BE2C (cell line): ENCODE measurements around the gene ARPC1A.
"Not testable (repeated sequence)": the region's sequence is repeated elsewhere in the genome, so short reads cannot be mapped to it uniquely, and the experiment has no call there.

Experiments used
- DNase-seq: peaks from one replicate; pipeline ENCODE4 v3.0.0-alpha.2; 2020
- H3K27me3 ChIP-seq: fragments of 250-450 bp; sonication (Bioruptor Pico); 2 replicates; pipeline ENCODE4 v1.5.1; 2020; ENCODE audit warnings: mild to moderate bottlenecking
- H3K36me3 ChIP-seq: fragments of 250-450 bp; sonication (Bioruptor Pico); 2 replicates; pipeline ENCODE4 v1.5.1; 2020; ENCODE audit warnings: mild to moderate bottlenecking
- H3K4me1 ChIP-seq: fragments of 250-450 bp; sonication (Bioruptor Pico); 2 replicates; pipeline ENCODE4 v1.5.1; 2020
- H3K4me3 ChIP-seq: 2 replicates; pipeline ENCODE4 v1.5.1; 2011; ENCODE audit warnings: low read depth, low read length
- H3K9me3 ChIP-seq: fragments of 250-450 bp; sonication (Bioruptor Pico); 2 replicates; pipeline ENCODE4 v1.5.1; 2020
- CTCF ChIP-seq: IDR thresholded peaks from 2 replicates; pipeline ENCODE4 v1.5.1; 2012; ENCODE audit warnings: mild to moderate bottlenecking, low read depth, low read length

ARPC1A gene

DNA sequence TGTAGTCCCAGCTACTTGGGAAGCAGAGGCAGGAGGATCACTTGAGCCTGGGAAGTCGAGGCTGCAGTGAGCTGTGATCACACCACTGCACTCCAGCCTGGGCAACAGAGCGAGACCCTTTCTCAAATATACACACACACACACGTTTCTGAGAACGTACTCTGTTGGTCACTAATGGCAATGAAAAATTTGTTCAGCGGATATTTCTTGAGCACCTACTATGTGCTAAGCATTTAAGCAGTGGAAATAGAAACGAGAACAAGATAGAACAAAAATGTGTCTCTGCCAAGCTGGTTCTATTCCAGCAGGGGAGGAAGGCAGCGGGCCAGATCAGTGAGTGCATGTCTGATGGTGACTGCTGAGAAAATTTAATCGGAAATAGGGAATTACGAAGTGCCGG, 57.5 kb downstream of the ARPC1A start:
- DNase-seq, result no peak
- H3K36me3 ChIP-seq, result no peaks in the 10 kb centered on the region; the same call in 1 of the 2 replicates

GRCh38 chr7:99383791-99384370, 58.2 kb downstream of the ARPC1A start:
- H3K36me3 ChIP-seq, result no peaks in the 10 kb centered on the region; the same call in 1 of the 2 replicates

More for the DNA sequence above, 57.5 kb downstream of the ARPC1A start:
- H3K9me3 ChIP-seq, result no peaks in the 10 kb centered on the region
- H3K4me1 ChIP-seq, result peaks cover 10% of the 10 kb centered on the region
- no peak for TF ChIP-seq CTCF
- no peak overlapping the region for H3K4me3 ChIP-seq
- H3K27me3 ChIP-seq, result no peaks in the 10 kb centered on the region

DNA sequence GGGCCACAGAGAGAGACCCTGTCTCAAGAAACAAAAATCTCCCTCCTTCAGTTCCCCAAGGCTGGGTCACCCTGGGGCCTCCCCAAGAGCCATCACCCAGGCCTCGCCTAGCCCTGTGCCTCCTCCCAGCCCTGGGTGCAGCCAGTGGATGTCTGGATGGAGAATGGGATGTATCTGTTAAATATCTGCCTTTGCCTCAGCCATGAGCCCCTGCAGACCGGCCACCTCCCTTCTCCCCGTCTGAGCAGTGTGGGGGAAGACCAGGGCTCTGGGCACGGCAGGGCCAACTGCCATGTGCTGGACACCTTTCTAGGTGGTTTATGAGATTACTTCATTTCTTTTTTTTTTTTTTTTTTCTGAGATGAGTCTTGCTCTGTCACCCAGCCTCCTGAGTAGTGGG, 58.8 kb downstream of the ARPC1A start:
- DNase-seq, result no peak
- H3K27me3 ChIP-seq, result no peaks in the 10 kb centered on the region
- H3K9me3 ChIP-seq, result no peaks in the 10 kb centered on the region
- no peak overlapping the region for H3K4me3 ChIP-seq
- H3K36me3 ChIP-seq, result no peaks in the 10 kb centered on the region; the same call in 1 of the 2 replicates
- TF ChIP-seq CTCF, result no peak
- peaks cover 10% of the 10 kb centered on the region for H3K4me1 ChIP-seq

More at GRCh38 chr7:99383791-99384370, 58.2 kb downstream of the ARPC1A start:
- Histone ChIP-seq H3K4me1 (peaks cover 10% of the 10 kb centered on the region), H3K4me3 (no peak overlapping the region), H3K27me3 (no peaks in the 10 kb centered on the region), H3K9me3 (no peaks in the 10 kb centered on the region)
- no peak for DNase-seq
- TF ChIP-seq CTCF, result no peak

- Histone ChIP-seq H3K9me3 (no peaks in the 10 kb centered on the region), H3K36me3 (no peaks in the 10 kb centered on the region; the same call in 1 of the 2 replicates), H3K4me1 (peaks cover 6% of the 10 kb centered on the region), H3K27me3 (no peaks in the 10 kb centered on the region), H3K4me3 (no peak overlapping the region)
- DNase-seq, result no peak
- no peak for TF ChIP-seq CTCF
Observed at GRCh38 chr7:99385564-99385963, 59.9 kb downstream of the ARPC1A start.

GRCh38 chr7:99386584-99387238, 61.0 kb downstream of the ARPC1A start:
- TF ChIP-seq CTCF, result peak; percentile 49
- no peaks in the 10 kb centered on the region for H3K9me3 ChIP-seq
- DNase-seq, result peak; percentile 43
- no peak overlapping the region for H3K4me3 ChIP-seq
- H3K4me1 ChIP-seq, result peaks cover 1% of the 10 kb centered on the region
- H3K27me3 ChIP-seq, result no peaks in the 10 kb centered on the region
- no peaks in the 10 kb centered on the region; the same call in 1 of the 2 replicates for H3K36me3 ChIP-seq

GRCh38 chr7:99387239-99387635, 61.5 kb downstream of the ARPC1A start:
- DNase-seq, result not testable (repeated sequence)

More at GRCh38 chr7:99387239-99387635, 61.5 kb downstream of the ARPC1A start:
- H3K4me1 ChIP-seq, H3K36me3 ChIP-seq, H3K4me3 ChIP-seq, H3K9me3 ChIP-seq, H3K27me3 ChIP-seq: not testable (repeated sequence)
